COR-L47 (cell line): ENCODE data around the gene MCRIP1.

Experiments
- DNase-seq: peaks from one replicate; lab custom pipeline; 2025; lab: John Stamatoyannopoulos, UW

The MCRIP1 gene

GRCh38 chr17:81819708-81820107 is 13.4 kb downstream of the MCRIP1 start:
- no peak for DNase-seq

GRCh38 chr17:81817758-81818147 is 15.3 kb downstream of the MCRIP1 start:
- no peak for DNase-seq

GRCh38 chr17:81815646-81815986 is 17.5 kb downstream of the MCRIP1 start:
- no peak for DNase-seq

DNA sequence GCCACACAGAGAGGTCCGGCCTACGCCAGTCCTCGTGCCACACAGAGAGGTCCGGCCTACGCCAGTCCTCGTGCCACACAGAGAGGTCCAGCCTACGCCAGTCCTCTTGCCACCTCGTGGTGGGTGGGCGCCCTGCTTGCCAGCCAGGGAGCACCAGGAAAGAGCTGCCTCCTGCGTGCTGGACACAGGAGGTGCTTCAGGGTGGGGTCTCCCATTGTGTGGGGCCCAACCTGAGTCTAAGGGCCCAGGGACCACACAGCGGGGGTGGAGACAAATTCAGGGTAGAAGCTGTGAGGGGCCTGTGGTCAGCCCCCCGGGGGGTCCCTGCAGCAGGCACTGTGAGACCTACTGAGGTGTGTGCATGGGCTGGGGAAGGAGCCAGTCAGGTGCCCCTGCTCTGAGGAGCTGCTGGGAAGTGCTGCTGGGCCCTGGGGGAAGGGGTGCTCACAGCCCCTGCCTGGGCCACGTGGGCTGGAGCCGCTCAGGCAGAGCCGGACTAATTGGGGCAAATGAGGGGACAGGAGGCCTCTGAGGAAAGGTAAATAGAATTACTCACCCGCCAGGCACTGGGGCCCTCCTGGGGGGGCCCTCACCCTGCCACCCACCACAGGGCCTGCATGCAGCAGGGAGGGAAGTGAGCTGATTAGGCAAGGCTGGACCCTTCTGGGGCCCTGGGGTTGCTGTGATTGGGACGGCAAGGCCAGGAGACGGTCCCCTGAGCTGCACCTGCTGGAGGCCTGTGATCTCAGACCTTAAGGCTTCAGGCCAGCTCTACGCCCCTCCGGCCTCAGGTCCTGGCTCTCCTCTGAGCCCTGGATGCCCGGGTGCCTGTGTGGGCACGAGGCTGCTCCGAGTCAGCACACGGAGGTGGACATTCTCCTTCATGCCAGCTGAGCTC is 18.1 kb downstream of the MCRIP1 start:
- DNase-seq = peak; percentile 91

- DNase-seq = no peak
Observed at GRCh38 chr17:81813861-81814683, 19.0 kb downstream of the MCRIP1 start.

GRCh38 chr17:81813371-81813684 is 19.8 kb downstream of the MCRIP1 start:
- DNase-seq = no peak

GRCh38 chr17:81812571-81813370 is 20.3 kb downstream of the MCRIP1 start:
- DNase-seq = no peak

DNA sequence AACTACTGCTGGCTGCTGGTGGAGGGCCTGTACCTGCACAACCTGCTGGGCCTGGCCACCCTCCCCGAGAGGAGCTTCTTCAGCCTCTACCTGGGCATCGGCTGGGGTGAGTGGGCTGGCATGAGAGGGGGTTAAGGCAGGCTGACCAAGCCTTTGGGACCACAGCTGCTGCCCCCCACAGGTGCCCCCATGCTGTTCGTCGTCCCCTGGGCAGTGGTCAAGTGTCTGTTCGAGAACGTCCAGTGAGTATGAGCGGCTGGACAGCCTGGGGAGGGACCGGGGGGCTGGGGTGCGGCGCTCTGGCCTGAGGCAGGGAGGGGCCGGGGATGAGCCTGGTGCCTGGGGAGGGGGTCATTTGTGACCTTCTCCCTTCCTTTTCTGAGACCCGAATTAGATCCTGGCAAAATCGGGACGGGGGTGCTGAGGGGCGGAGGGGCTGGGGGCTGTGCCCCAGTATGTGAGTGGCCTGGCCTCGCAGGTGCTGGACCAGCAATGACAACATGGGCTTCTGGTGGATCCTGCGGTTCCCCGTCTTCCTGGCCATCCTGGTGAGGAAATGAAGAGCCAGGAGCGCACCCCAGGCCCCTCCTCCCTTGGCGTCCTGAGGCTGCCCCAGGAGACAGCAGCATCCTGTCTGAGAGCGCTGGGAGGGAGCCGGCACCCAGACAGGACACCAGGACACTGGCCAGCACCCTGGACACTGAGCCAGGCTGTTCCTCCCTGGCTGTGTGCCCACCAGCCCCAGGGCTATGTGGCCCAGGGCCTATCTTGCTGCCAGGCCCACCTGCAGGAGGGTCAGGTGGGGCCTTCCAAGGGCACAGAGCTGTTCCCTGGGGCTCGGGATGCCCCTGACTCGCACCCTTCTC is 21.2 kb downstream of the MCRIP1 start:
- DNase-seq = no peak

DNA sequence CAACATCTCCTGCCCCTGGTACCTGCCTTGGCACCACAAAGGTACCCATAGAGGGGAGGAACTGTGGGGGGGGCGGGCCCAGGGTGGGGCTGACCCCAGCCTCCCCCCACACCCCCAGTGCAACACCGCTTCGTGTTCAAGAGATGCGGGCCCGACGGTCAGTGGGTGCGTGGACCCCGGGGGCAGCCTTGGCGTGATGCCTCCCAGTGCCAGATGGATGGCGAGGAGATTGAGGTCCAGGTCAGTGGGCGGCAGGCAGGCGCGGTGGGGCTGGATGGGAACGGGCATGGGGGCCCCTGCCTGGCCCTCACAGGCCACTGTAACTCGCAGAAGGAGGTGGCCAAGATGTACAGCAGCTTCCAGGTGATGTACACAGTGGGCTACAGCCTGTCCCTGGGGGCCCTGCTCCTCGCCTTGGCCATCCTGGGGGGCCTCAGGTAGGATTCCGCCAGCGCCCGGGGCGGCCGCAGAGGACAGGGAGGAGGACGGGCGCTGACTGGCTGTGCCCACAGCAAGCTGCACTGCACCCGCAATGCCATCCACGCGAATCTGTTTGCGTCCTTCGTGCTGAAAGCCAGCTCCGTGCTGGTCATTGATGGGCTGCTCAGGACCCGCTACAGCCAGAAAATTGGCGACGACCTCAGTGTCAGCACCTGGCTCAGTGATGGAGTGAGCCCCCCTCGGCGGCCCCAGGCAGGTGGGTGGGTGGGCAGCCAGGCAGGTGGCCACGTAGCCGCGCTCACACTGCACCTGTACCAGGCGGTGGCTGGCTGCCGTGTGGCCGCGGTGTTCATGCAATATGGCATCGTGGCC is 22.0 kb downstream of the MCRIP1 start:
- DNase-seq = no peak

DNA sequence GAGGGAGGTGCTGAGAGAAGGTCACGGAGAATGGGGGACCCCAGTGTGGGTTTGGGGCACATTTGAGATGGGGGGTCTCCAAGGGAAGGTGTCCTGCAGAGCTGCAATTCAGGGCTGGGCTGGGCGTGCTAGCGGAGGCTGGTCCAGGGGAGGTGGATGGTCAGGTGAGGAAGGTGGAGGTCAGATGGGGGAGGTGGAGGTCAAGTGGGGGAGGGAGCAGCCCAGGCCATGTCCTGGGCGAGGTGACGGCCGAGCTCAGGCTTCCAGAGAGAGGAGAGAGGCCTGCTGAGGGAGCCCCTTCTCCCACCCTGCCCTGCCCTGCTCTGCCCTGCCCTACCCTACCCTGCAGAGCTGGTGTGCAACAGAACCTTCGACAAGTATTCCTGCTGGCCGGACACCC is 22.6 kb downstream of the MCRIP1 start:
- no peak for DNase-seq

- DNase-seq = no peak
Observed at GRCh38 chr17:81809556-81809998, 23.5 kb downstream of the MCRIP1 start.

DNA sequence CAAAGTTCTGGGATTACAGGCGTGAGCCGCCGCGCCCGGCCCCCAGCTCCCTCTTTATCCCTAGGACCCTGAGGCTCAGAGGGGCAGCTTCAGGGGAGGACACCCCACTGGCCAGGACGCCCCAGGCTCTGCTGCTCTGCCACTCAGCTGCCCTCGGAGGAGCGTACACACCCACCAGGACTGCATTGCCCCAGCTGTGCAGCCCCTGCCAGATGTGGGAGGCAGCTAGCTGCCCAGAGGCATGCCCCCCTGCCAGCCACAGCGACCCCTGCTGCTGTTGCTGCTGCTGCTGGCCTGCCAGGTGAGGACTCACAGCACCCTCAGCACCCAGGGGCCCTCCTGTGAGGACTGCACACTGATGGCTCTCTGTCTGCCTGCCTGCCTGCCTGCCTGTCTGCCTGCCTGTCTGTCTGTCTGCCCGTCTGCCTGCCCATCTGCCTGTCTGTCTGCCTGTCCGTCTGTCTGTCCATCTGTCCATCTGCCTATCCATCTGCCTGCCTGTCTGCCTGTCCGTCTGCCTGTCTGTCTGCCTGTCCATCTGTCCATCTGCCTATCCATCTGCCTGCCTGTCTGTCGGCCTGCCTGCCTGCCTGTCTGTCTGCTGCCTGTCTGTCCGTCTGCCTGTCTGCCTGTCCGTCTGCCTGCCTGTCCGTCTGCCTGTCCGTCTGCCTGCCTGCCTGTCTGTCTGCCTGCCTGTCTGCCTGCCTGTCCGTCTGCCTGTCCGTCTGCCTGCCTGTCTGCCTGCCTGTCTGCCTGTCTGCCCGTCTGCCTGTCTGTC is 24.1 kb downstream of the MCRIP1 start:
- DNase-seq = peak; percentile 22

DNA sequence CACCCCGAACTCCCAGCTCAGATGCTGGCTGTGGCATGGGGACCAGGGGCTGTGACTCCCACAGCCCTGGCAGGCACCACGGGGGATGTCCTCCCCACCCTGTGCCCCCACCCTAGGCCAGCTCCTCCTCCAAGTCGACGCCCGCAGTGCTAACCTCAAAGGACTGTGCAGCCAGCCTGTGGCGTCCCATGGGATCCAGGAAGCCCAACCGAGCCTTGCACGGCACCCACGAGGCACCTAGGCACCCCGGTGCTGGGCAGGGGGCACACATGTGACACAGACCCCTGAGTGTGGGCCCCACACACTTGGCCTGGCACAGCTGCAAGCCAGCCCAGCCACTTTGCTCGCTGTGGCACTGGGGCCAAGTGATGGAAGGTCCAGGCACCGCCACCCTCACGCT is 25.3 kb downstream of the MCRIP1 start:
- DNase-seq = no peak

- no peak for DNase-seq
Observed at GRCh38 chr17:81807210-81807719, 25.8 kb downstream of the MCRIP1 start.

- DNase-seq = no peak
Observed at GRCh38 chr17:81806461-81807209, 26.5 kb downstream of the MCRIP1 start.

GRCh38 chr17:81805707-81806460 is 27.2 kb downstream of the MCRIP1 start:
- no peak for DNase-seq

GRCh38 chr17:81804559-81805399 is 28.3 kb downstream of the MCRIP1 start:
- DNase-seq = no peak
